GM19455 (cell line): ENCODE measurements around the gene MT1G.
"Not testable (repeated sequence)": the region's sequence is repeated elsewhere in the genome, so short reads cannot be mapped to it uniquely, and the experiment has no call there.

Experiments used
- ATAC-seq: cut with Tn5 transposase; IDR thresholded peaks from one replicate; pipeline ENCODE4 v1.9.1; 2021; ENCODE audit not compliant: unreplicated experiment

The MT1G gene

DNA sequence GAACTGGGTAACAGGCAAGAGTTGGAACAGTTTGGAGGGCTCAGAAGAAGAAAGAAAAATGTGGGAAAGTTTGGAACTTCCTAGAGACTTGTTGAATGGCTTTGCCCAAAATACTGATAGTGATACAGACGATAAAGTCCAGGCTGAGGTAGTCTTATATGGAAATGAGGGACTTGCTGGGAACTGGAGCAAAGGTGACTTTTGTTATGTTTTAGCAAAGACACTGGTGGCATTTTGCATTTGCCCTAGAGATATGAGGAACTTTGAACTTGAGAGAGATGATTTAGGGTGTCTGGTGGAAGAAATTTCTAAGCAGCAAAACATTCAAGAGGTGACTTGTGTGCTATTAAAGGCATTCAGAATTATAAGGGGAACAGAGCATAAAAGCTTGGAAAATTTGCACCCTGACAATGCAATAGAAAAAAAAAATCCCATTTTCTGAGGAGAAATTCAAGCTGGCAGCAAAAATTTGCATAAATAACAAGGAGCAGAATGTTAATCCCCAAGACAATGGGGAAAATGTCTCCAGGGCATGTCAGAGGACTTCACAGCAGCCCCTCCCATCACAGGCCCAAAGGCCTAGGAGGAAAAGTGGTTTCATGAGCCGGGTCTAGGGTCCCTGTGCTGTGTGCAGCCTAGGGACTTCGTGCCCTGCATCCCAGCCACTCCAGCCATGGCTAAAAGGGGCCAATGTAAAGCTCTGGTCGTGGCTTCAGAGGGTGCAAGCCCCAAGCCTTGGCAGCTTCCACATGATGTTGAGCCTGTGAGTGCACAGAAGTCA, 46.0 kb downstream of the MT1G start:
- not testable (repeated sequence) for ATAC-seq

- ATAC-seq, result no peak
These were observed 47.4 kb downstream of the MT1G start for GRCh38 chr16:56620339-56620897.

GRCh38 chr16:56618138-56618537, 49.7 kb downstream of the MT1G start:
- ATAC-seq, result no peak

GRCh38 chr16:56617212-56618085, 50.4 kb downstream of the MT1G start:
- ATAC-seq, result no peak
